HepG2 (cell line): ENCODE measurements around the gene SCYL1. TPM values are rescaled to one million over a fixed set of nuclear protein-coding genes. Genes with fewer than 3 reads are reported as not detected.

ENCODE experiments used
- ATAC-seq: fragments of 200-7000 bp; cut with Tn5 transposase; 3 replicates; pipeline ENCODE4 v1.9.1; 2020; ENCODE audit warnings: mild to moderate bottlenecking, moderate library complexity
- BruUV-seq: library from RNA; stranded (reverse); fragments of 400-500 nt; replicated peaks from 2 replicates; lab custom pipeline; 2021; lab: Mats Ljungman, UMichigan
- CTCF ChIA-PET: fragments of 300-600 bp; formaldehyde crosslinking; extraction: SDS; loops from one replicate; lab custom pipeline; 2021; ENCODE audit warnings: low total read pairs, inconsistent platforms, low intra/inter-chr PET ratio; lab: Yijun Ruan, JAX
- POLR2A ChIA-PET: fragments of 350-600 bp; sonication (Branson Sonifier 250); formaldehyde crosslinking; loops from one replicate; lab custom pipeline; 2020; ENCODE audit warnings: antibody characterized with exemption, inconsistent platforms; lab: Yijun Ruan, JAX
- DNase-seq: peaks from one replicate; pipeline ENCODE4 v3.0.0-alpha.2; 2015; ENCODE audit warnings: low spot score
- FAIRE-seq: peaks from 3 replicates; lab custom pipeline; 2011; peaks lifted over from hg19 to GRCh38; lab: Jason Lieb, UNC
- H2AFZ ChIP-seq: one replicate; pipeline ENCODE4 v1.6.1; 2011; ENCODE audit warnings: low read length, inconsistent platforms
- H3K27ac ChIP-seq: fragments of 300-600 bp; 3 replicates; pipeline ENCODE4 v1.8.0; 2011; ENCODE audit warnings: mixed run types, mild to moderate bottlenecking, mixed read lengths, low read length, inconsistent platforms; ENCODE audit not compliant: insufficient read depth; ENCODE audit errors: extremely low read length
- H3K27me3 ChIP-seq, 2 experiments: fragments of 200-600 bp in 1 of 2; 2 replicates in 1 of 2; 3 replicates in 1 of 2; pipeline versions ENCODE4 v1.6.0 to v1.8.0; 2011; ENCODE audit warnings: low read length in 2 of 2, mild to moderate bottlenecking in 2 of 2, moderate library complexity in 2 of 2, inconsistent platforms in 1 of 2; ENCODE audit not compliant: insufficient read depth in 2 of 2, control insufficient read depth in 1 of 2
- H3K36me3 ChIP-seq, 2 experiments: fragments of 200-600 bp in 1 of 2; replicated peaks in 1 of 2; 2 replicates in 1 of 2; 3 replicates in 1 of 2; pipeline versions ENCODE4 v1.5.1 to v1.8.0; 2011; ENCODE audit warnings: low read length in 2 of 2, inconsistent platforms in 1 of 2; ENCODE audit not compliant: insufficient read depth in 2 of 2, control insufficient read depth in 1 of 2
- H3K4me1 ChIP-seq: 2 replicates; pipeline ENCODE4 v1.5.1; 2012; ENCODE audit warnings: low read length, inconsistent platforms; ENCODE audit not compliant: insufficient read depth
- H3K4me2 ChIP-seq: 2 replicates; pipeline ENCODE4 v1.6.0; 2011; ENCODE audit warnings: low read depth, low read length, inconsistent platforms
- H3K4me3 ChIP-seq, 3 experiments: fragments of 200-600 bp in 1 of 3; sonication (generic), shearing (Covaris generic) in 1 of 3; replicated peaks in 1 of 3; 2 replicates each; pipeline ENCODE4 v1.5.1; 2011 to 2016; ENCODE audit warnings: low read length in 3 of 3, inconsistent platforms in 2 of 3, low read depth in 2 of 3, mild to moderate bottlenecking in 2 of 3, control low read depth in 1 of 3, mixed read lengths in 1 of 3; ENCODE audit not compliant: insufficient read depth in 1 of 3
- H3K79me2 ChIP-seq: one replicate; pipeline ENCODE4 v1.6.1; 2011; ENCODE audit warnings: low read length, inconsistent platforms; ENCODE audit not compliant: insufficient read depth
- H3K9ac ChIP-seq: 2 replicates; pipeline ENCODE4 v1.6.0; 2011; ENCODE audit warnings: mild to moderate bottlenecking, low read depth, low read length, inconsistent platforms; ENCODE audit not compliant: insufficient read depth
- H3K9me3 ChIP-seq: 2 replicates; pipeline ENCODE4 v1.5.1; 2012; ENCODE audit warnings: mild to moderate bottlenecking, low read length
- H4K20me1 ChIP-seq: 2 replicates; pipeline ENCODE4 v1.6.0; 2011; ENCODE audit warnings: inconsistent platforms, mild to moderate bottlenecking, low read length, moderate library complexity; ENCODE audit not compliant: insufficient read depth
- POLR2A ChIP-seq, 2 experiments: IDR thresholded peaks; 2 replicates each; pipeline ENCODE4 v1.6.1; 2011; ENCODE audit warnings: low read depth in 2 of 2, low read length in 2 of 2, mild to moderate bottlenecking in 1 of 2, moderate library complexity in 1 of 2; ENCODE audit not compliant: insufficient read depth in 1 of 2
- ZNF24 ChIP-seq: fragments of 450-650 bp; IDR thresholded peaks from 2 replicates; pipeline ENCODE4 v1.6.1; 2017; ENCODE audit warnings: antibody characterized with exemption, mild to moderate bottlenecking
- ZNF263 ChIP-seq: sonication (generic); formaldehyde crosslinking; IDR thresholded peaks from 2 replicates; pipeline ENCODE4 v1.4.0; 2020; ENCODE audit warnings: missing genetic modification reagents
- ZNF335 ChIP-seq: sonication (generic); formaldehyde crosslinking; IDR thresholded peaks from 2 replicates; pipeline ENCODE4 v1.4.0; 2020; ENCODE audit warnings: missing genetic modification reagents
- ZNF33B ChIP-seq: sonication (generic); formaldehyde crosslinking; IDR thresholded peaks from 2 replicates; pipeline ENCODE4 v1.5.1; 2020; ENCODE audit warnings: mild to moderate bottlenecking, missing genetic modification reagents
- ZNF670 ChIP-seq: sonication (generic); formaldehyde crosslinking; IDR thresholded peaks from 2 replicates; pipeline ENCODE4 v1.8.0; 2022; ENCODE audit warnings: mild to moderate bottlenecking, missing genetic modification reagents, borderline replicate concordance
- ZZZ3 ChIP-seq: sonication (generic); formaldehyde crosslinking; IDR thresholded peaks from 2 replicates; pipeline ENCODE4 v1.4.0; 2020; ENCODE audit warnings: missing genetic modification reagents, mild to moderate bottlenecking, borderline replicate concordance
- WGBS: methylation state at CpG from one replicate; pipeline ENCODE4 v1.1.6; 2017; ENCODE audit warnings: low lambda C conversion rate; 5-methylcytosine and 5-hydroxymethylcytosine counted together
- in situ Hi-C: cut with HindIII; loops from 2 replicates; pipeline ENCODE4 v1.10.0; 2017; ENCODE audit warnings: low pct_unique_long_range_greater_than_20kb; ENCODE audit not compliant: extremely low pct_ligation_motif_present
- intact Hi-C: fragments of 100-400 bp; cut with micrococcal nuclease; formaldehyde crosslinking; loops from one replicate; pipeline ENCODE4 v1.10.0; 2022; ENCODE audit not compliant: unreplicated experiment
- polyA plus RNA-seq, 8 experiments: library from polyadenylated mRNA; depleted of rRNA in 3 of 8; stranded (reverse) in 7 of 8; unstranded in 1 of 8; fragments of >200 nt; fragmentation: Illumina TruSeq in 4 of 8; extraction: Trizol in 4 of 8; gene quantifications; 2 replicates each; pipeline versions ENCODE4 v1.2.1 to v1.2.3, GENCODE V29; 2011 to 2016; ENCODE audit warnings: low read depth in 4 of 8, missing spikeins in 1 of 8, mixed read lengths in 1 of 8; ENCODE audit not compliant: insufficient read depth in 1 of 8
- total RNA-seq, 5 experiments: library from RNA; depleted of rRNA; stranded (reverse); fragments of >200 nt; fragmentation: Illumina TruSeq; extraction: Trizol; gene quantifications; 2 replicates each; pipeline ENCODE4 v1.2.3, GENCODE V29; 2016; ENCODE audit warnings: low read depth in 1 of 5

The SCYL1 gene
- total and polyA plus RNA-seq, 2 of the 13 experiments (the other 11 are each of a cell fraction or from before 2014, with no cell fraction given), result 65.9 to 103 TPM

- Histone ChIP-seq H3K27me3 (no peaks in the 10 kb centered on the region; a peak in 1 of 5 replicates), H3K9me3 (no peaks in the 10 kb centered on the region), H2AFZ (no peak overlapping the region), H3K9ac (no peak overlapping the region), H3K4me3 (peak overlapping the region in 1 of 3 experiments; percentile 32; a peak in 2 of 6 replicates), H3K79me2 (peaks cover 19% of the 10 kb centered on the region), H4K20me1 (0 out of 2 replicates have a peak, but pooled peaks cover 3% of the 10 kb centered on the region), H3K27ac (peak overlapping the region; percentile 66), H3K4me2 (peak overlapping the region; percentile 62), H3K36me3 (peaks cover 15 to 32% of the 10 kb centered on the region in 2 experiments), H3K4me1 (peaks cover 52% of the 10 kb centered on the region)
- FAIRE-seq (no peak), ATAC-seq (peak; percentile 14), DNase-seq (no peak)
- BruUV-seq, result no TSS peak
- in situ Hi-C loops, result no loop called here
- intact Hi-C loops, result no loop called here
- WGBS, result 63% methylated on average over 9 of the region's 12 CpGs
- ChIA-PET CTCF (no interaction called here), POLR2A (interaction anchor here (0.7 to 1.7 kb wide), 11 partner anchors 9 to 144 kb away, joined by 3 to 12 read pairs (median 5); partner anchors contain the start of gene NEAT1)
- TF ChIP-seq POLR2A (IDR thresholded peaks at IDR 0.05; ENCODE audit: insufficient read depth in 1 of 2, low read depth in 2 of 2, low read length in 2 of 2) (peak in 1 of 2 experiments; percentile 40; a peak in 1 of 4 replicates), ZNF335 (CRISPR knock-in tag) (no peak), ZNF670 (0 out of 2 replicates have a peak, but pooled peaks have one; percentile 44), ZZZ3 (CRISPR knock-in tag) (peak; percentile 14; the same call in 1 of the 2 replicates), ZNF24 (no peak), ZNF263 (CRISPR knock-in tag) (peak; percentile 91), ZNF33B (CRISPR knock-in tag) (no peak)
Measured at GRCh38 chr11:65528819-65529350, 4.0 kb downstream of the SCYL1 start.
